H1 (cell line): ENCODE results near the gene RARA. TPM values are rescaled to one million over a fixed set of nuclear protein-coding genes. Genes with fewer than 3 reads are reported as not detected.
A peak's percentile ranks its signal among the peaks of the same experiment; 100 is the strongest.

Experiments
- CTCF ChIA-PET: fragments of 300-600 bp; sonication (Branson Sonifier 250); formaldehyde crosslinking; loops from one replicate; lab custom pipeline; 2021; ENCODE audit not compliant: partially characterized antibody; lab: Charles Lee
- POLR2A ChIA-PET: fragments of 300-600 bp; sonication (Branson Sonifier 250); formaldehyde crosslinking; loops from one replicate; lab custom pipeline; 2021; ENCODE audit warnings: inconsistent platforms; ENCODE audit not compliant: partially characterized antibody; lab: Charles Lee
- DNase-seq, 2 experiments: peaks; one replicate each; pipeline versions ENCODE4 v3.0.0 to v3.0.0-alpha.2; 2010 to 2022; ENCODE audit warnings: low spot score in 2 of 2, low read depth in 1 of 2, mixed read lengths in 1 of 2
- FAIRE-seq: peaks from 2 replicates; lab custom pipeline; 2011; peaks lifted over from hg19 to GRCh38; lab: Jason Lieb, UNC
- H2AFZ ChIP-seq: 2 replicates; pipeline ENCODE4 v1.8.1; 2012; ENCODE audit warnings: low read length, inconsistent platforms
- H2AK5ac ChIP-seq: 2 replicates; pipeline ENCODE4 v1.6.1; 2013; ENCODE audit warnings: low read depth, low read length
- H2BK120ac ChIP-seq: replicated peaks from 2 replicates; pipeline ENCODE3; 2013; ENCODE audit warnings: low read depth, low read length, inconsistent platforms
- H2BK12ac ChIP-seq: 2 replicates; pipeline ENCODE4 v1.6.1; 2013; ENCODE audit warnings: low read depth, low read length
- H2BK15ac ChIP-seq: 2 replicates; pipeline ENCODE4 v1.6.1; 2013; ENCODE audit warnings: low read length
- H2BK20ac ChIP-seq: 2 replicates; pipeline ENCODE4 v1.6.1; 2013; ENCODE audit warnings: low read length
- H2BK5ac ChIP-seq: 2 replicates; pipeline ENCODE4 v1.6.1; 2013; ENCODE audit warnings: low read depth, low read length
- H3K14ac ChIP-seq: 2 replicates; pipeline ENCODE4 v1.6.1; 2013; ENCODE audit warnings: inconsistent platforms; ENCODE audit not compliant: insufficient read length
- H3K18ac ChIP-seq: 2 replicates; pipeline ENCODE4 v1.6.1; 2013; ENCODE audit warnings: low read length; ENCODE audit errors: extremely low read depth
- H3K23ac ChIP-seq: 2 replicates; pipeline ENCODE4 v1.6.1; 2013; ENCODE audit warnings: inconsistent platforms; ENCODE audit not compliant: insufficient read length
- H3K23me2 ChIP-seq: 2 replicates; pipeline ENCODE4 v1.6.1; 2013; ENCODE audit warnings: low read depth, low read length
- H3K27ac ChIP-seq: 2 replicates; pipeline ENCODE4 v1.6.1; 2011; ENCODE audit warnings: low read depth, low read length, inconsistent platforms
- H3K27me3 ChIP-seq, 4 experiments: replicated peaks in 1 of 4; 1 replicate in 1 of 4; 2 replicates in 3 of 4; pipeline versions ENCODE4 v1.6.1 to v1.8.1; 2011 to 2013; ENCODE audit warnings: low read length in 3 of 4, mild to moderate bottlenecking in 3 of 4, inconsistent platforms in 2 of 4, mixed read lengths in 2 of 4, moderate library complexity in 1 of 4; ENCODE audit not compliant: control insufficient read depth in 3 of 4, insufficient read depth in 3 of 4; ENCODE audit errors: extremely low read depth in 1 of 4
- H3K36me3 ChIP-seq, 4 experiments: 2 replicates each; pipeline versions ENCODE4 v1.6.1 to v1.8.1; 2011 to 2013; ENCODE audit warnings: mild to moderate bottlenecking in 4 of 4, low read length in 3 of 4, moderate library complexity in 2 of 4, control low read depth in 1 of 4, inconsistent platforms in 1 of 4; ENCODE audit not compliant: insufficient read depth in 4 of 4, control insufficient read depth in 2 of 4
- H3K4ac ChIP-seq: replicated peaks from 2 replicates; pipeline ENCODE3; 2013; ENCODE audit warnings: low read length, low read depth, mixed read lengths, inconsistent platforms; ENCODE audit not compliant: insufficient read length
- H3K4me1 ChIP-seq, 4 experiments: replicated peaks in 1 of 4; 1 replicate in 1 of 4; 2 replicates in 3 of 4; pipeline versions ENCODE4 v1.6.1 to v1.8.1; 2011 to 2013; ENCODE audit warnings: low read length in 3 of 4, inconsistent platforms in 2 of 4, mixed read lengths in 1 of 4; ENCODE audit not compliant: insufficient read depth in 4 of 4, control insufficient read depth in 3 of 4
- H3K4me2 ChIP-seq, 2 experiments: 2 replicates each; pipeline versions ENCODE4 v1.6.1 to v1.8.1; 2011 to 2013; ENCODE audit warnings: low read depth in 2 of 2, low read length in 2 of 2, control low read depth in 1 of 2, inconsistent platforms in 1 of 2, mild to moderate bottlenecking in 1 of 2; ENCODE audit not compliant: insufficient read depth in 1 of 2
- H3K4me3 ChIP-seq, 4 experiments: fragments of 200-600, 300-600 bp in 1 of 4; sonication (generic), shearing (Covaris generic), sonication (Bioruptor Twin) in 1 of 4; 2 replicates each; pipeline versions ENCODE4 v1.5.1 to v1.8.1; 2011 to 2016; ENCODE audit warnings: low read length in 4 of 4, low read depth in 3 of 4, control low read depth in 2 of 4, inconsistent platforms in 2 of 4, mild to moderate bottlenecking in 2 of 4, mixed read lengths in 1 of 4, moderate library complexity in 1 of 4; ENCODE audit not compliant: insufficient read depth in 2 of 4; ENCODE audit errors: extremely low read depth in 1 of 4
- H3K56ac ChIP-seq: replicated peaks from 2 replicates; pipeline ENCODE3; 2013; ENCODE audit warnings: low read depth, mild to moderate bottlenecking, mixed read lengths, low read length, inconsistent platforms; ENCODE audit not compliant: insufficient read length
- H3K79me1 ChIP-seq: 2 replicates; pipeline ENCODE4 v1.6.1; 2013; ENCODE audit warnings: low read depth, low read length, control low read depth
- H3K79me2 ChIP-seq, 2 experiments: 2 replicates each; pipeline versions ENCODE4 v1.6.1 to v1.8.1; 2012 to 2013; ENCODE audit warnings: low read length in 2 of 2, mild to moderate bottlenecking in 2 of 2, inconsistent platforms in 1 of 2; ENCODE audit not compliant: insufficient read depth in 2 of 2, control insufficient read depth in 1 of 2
- H3K9ac ChIP-seq, 4 experiments: replicated peaks in 1 of 4; 1 replicate in 1 of 4; 2 replicates in 3 of 4; pipeline versions ENCODE4 v1.6.1 to v1.8.1; 2011 to 2013; ENCODE audit warnings: low read depth in 3 of 4, low read length in 3 of 4, control low read depth in 2 of 4, mild to moderate bottlenecking in 2 of 4, moderate library complexity in 2 of 4, inconsistent platforms in 1 of 4; ENCODE audit errors: extremely low read depth in 1 of 4
- H3K9me3 ChIP-seq, 2 experiments: 2 replicates each; pipeline versions ENCODE4 v1.6.1 to v1.8.1; 2012 to 2013; ENCODE audit warnings: mild to moderate bottlenecking in 2 of 2, moderate library complexity in 2 of 2, control low read depth in 1 of 2, inconsistent platforms in 1 of 2, low read depth in 1 of 2, low read length in 1 of 2, mixed read lengths in 1 of 2; ENCODE audit not compliant: insufficient read depth in 2 of 2
- H4K20me1 ChIP-seq, 2 experiments: replicated peaks in 1 of 2; 2 replicates each; pipeline versions ENCODE3 to v1.8.1; 2011 to 2013; ENCODE audit warnings: inconsistent platforms in 2 of 2, low read length in 2 of 2, mild to moderate bottlenecking in 1 of 2; ENCODE audit not compliant: insufficient read depth in 2 of 2, control insufficient read depth in 1 of 2
- H4K5ac ChIP-seq: 2 replicates; pipeline ENCODE4 v1.6.1; 2013; ENCODE audit warnings: low read length, low read depth, mixed read lengths, inconsistent platforms; ENCODE audit not compliant: insufficient read length
- H4K8ac ChIP-seq: 2 replicates; pipeline ENCODE4 v1.8.0; 2013; ENCODE audit warnings: mild to moderate bottlenecking, moderate library complexity, low read length, inconsistent platforms; ENCODE audit not compliant: insufficient read depth; ENCODE audit errors: extremely low read depth
- H4K91ac ChIP-seq: replicated peaks from 2 replicates; pipeline ENCODE3; 2013; ENCODE audit warnings: low read length, mixed read lengths, inconsistent platforms; ENCODE audit not compliant: insufficient read length
- RAD21 ChIP-seq, 2 experiments: IDR thresholded peaks in 1 of 2; conservative IDR thresholded peaks in 1 of 2; 2 replicates each; pipeline ENCODE4 v1.6.1; 2011; ENCODE audit warnings: low read depth in 2 of 2, low read length in 2 of 2, improper control_type of control experiment in 1 of 2, inconsistent platforms in 1 of 2, mild to moderate bottlenecking in 1 of 2, moderate library complexity in 1 of 2
- WGBS, 2 experiments: shearing (Covaris generic) in 1 of 2; methylation state at CpG; one replicate each; pipeline versions ENCODE4 v1.1.6 to v1.1.7; 2013 to 2015; ENCODE audit warnings: low lambda C conversion rate in 2 of 2, mixed read lengths in 2 of 2, inconsistent platforms in 1 of 2, low coverage in 1 of 2, missing lambda C conversion rate in 1 of 2; ENCODE audit not compliant: insufficient replicate concordance in 2 of 2, insufficient coverage in 1 of 2, insufficient read length in 1 of 2; ENCODE audit errors: extremely low coverage in 1 of 2, missing lambda C conversion rate in 1 of 2; 5-methylcytosine and 5-hydroxymethylcytosine counted together
- polyA plus RNA-seq, 7 experiments: library from polyadenylated mRNA; depleted of rRNA in 3 of 7; stranded (reverse) in 5 of 7; unstranded in 2 of 7; fragments of >200 nt in 5 of 7; fragments of 200-250 nt in 2 of 7; gene quantifications; 1 replicate in 5 of 7; 2 replicates in 1 of 7; 4 replicates in 1 of 7; pipeline versions ENCODE4 v1.2.1 to v1.2.3, GENCODE V29; 2011 to 2013; ENCODE audit warnings: missing spikeins in 2 of 7, mixed read lengths in 2 of 7
- total RNA-seq: library from RNA; stranded (reverse); fragmentation: NEBNext Ultra II Directional; extraction: Animal tissue kit (Norgen Biotek cat#: 25700); gene quantifications from 2 replicates; pipeline ENCODE4 v1.2.1, GENCODE V29; 2021
- TF ChIP-seq, protein P1 (sequence below): IDR thresholded peaks from 2 replicates; pipeline ENCODE4 v1.6.1; 2011; ENCODE audit warnings: low read length, improper control_type of control experiment

RARA gene
- total and polyA plus RNA-seq, 2 of the 8 experiments (the other 6 are each of a cell fraction or from before 2014, with no cell fraction given): 4.4 to 16.5 TPM

- CTCF ChIA-PET: interaction anchor here (0.6 to 39.2 kb wide), 7 partner anchors 11 to 717 kb away, joined by 3 to 1198 read pairs (median 5); partner anchors contain the start of genes GJD3 and RARA
These were observed 13.7 kb downstream of the RARA start for GRCh38 chr17:40322358-40323315.

More at GRCh38 chr17:40322358-40323315, 13.7 kb downstream of the RARA start:
- Histone ChIP-seq H3K4me1 (peaks cover 0 to 23% (median 16%) of the 10 kb centered on the region in 4 experiments; a peak in 6 of 7 replicates), H3K27ac (no peak overlapping the region), H3K9me3 (no peaks in the 10 kb centered on the region), H3K56ac (no peak overlapping the region), H3K4me3 (no peak overlapping the region), H4K20me1 (peaks cover 20 to 34% of the 10 kb centered on the region in 2 experiments), H3K79me1 (peaks cover 19% of the 10 kb centered on the region), H3K18ac (peak overlapping the region; percentile 48; the same call in 1 of the 2 replicates), H2BK12ac (peak overlapping the region; percentile 50; the same call in 1 of the 2 replicates), H3K9ac (no peak overlapping the region), H3K36me3 (no peaks in the 10 kb centered on the region), H2BK15ac (0 out of 2 replicates have a peak overlapping the region, but pooled peaks have one; percentile 40), H2AK5ac (peak overlapping the region; percentile 26; the same call in 1 of the 2 replicates), H3K23me2 (peaks cover 11% of the 10 kb centered on the region; the same call in 1 of the 2 replicates), H3K14ac (no peak overlapping the region), H2BK20ac (no peak overlapping the region), H4K5ac (no peak overlapping the region), H4K8ac (peak overlapping the region; percentile 48; the same call in 1 of the 2 replicates), H3K4ac (no peak overlapping the region), H2BK120ac (no peak overlapping the region), H3K4me2 (peak overlapping the region in 1 of 2 experiments; percentile 19; a peak in 1 of 4 replicates), H3K27me3 (peaks cover 0 to 14% (median 6%) of the 10 kb centered on the region in 4 experiments; a peak in 5 of 7 replicates), H2AFZ (no peak overlapping the region), H3K23ac (no peak overlapping the region), H4K91ac (no peak overlapping the region), H2BK5ac (peak overlapping the region; percentile 24; the same call in 1 of the 2 replicates), H3K79me2 (peaks cover 0 to 26% of the 10 kb centered on the region in 2 experiments; a peak in 2 of 4 replicates)
- 83% methylated on average over 19 of the region's 19 CpGs; no CpG with 5 or more reads in 1 of the 2 experiments for WGBS, 2 experiments
- FAIRE-seq (no peak), DNase-seq (no peak)
- POLR2A ChIA-PET: interaction anchor here (0.9 to 30.6 kb wide), 3 partner anchors 9 to 217 kb away, joined by 3 to 540 read pairs (median 3); partner anchors contain the start of genes CDC6 and RARA
- TF ChIP-seq, protein P1, sequence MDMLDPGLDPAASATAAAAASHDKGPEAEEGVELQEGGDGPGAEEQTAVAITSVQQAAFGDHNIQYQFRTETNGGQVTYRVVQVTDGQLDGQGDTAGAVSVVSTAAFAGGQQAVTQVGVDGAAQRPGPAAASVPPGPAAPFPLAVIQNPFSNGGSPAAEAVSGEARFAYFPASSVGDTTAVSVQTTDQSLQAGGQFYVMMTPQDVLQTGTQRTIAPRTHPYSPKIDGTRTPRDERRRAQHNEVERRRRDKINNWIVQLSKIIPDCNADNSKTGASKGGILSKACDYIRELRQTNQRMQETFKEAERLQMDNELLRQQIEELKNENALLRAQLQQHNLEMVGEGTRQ: peak; percentile 43; the same call in 1 of the 2 replicates
- TF ChIP-seq RAD21 (IDR thresholded peaks at IDR 0.05 in 1 of 2, conservative IDR thresholded peaks at IDR 0.05 in 1 of 2; ENCODE audit: low read depth in 2 of 2, low read length in 2 of 2): no peak
